ENCODE results near the gene PRKCA. TPM values are rescaled to one million over a fixed set of nuclear protein-coding genes. Genes with fewer than 3 reads are reported as not detected.
A peak's percentile ranks its signal among the peaks of the same experiment; 100 is the strongest.

PRKCA gene
- total RNA-seq, 1 experiment from 2014 or later = 29.5 TPM

GRCh38 chr17:66779237-66779606 lies 476.8 kb downstream of the PRKCA start:
- Mint-ChIP-seq H3K9me3 (0 out of 2 replicates have a peak, but pooled peaks cover 4% of the 10 kb centered on the region), H3K4me3 (no peak overlapping the region), H3K4me1 (peaks cover 84% of the 10 kb centered on the region), H3K27ac (peak overlapping the region; percentile 83), H3K36me3 (peaks cover 7% of the 10 kb centered on the region), H3K27me3 (ENCODE audit: low read depth) (no peaks in the 10 kb centered on the region)
- CTCF ChIA-PET = no interaction called here
- DNase-seq (ENCODE audit: low spot score) = no peak
- no peak for TF ChIP-seq ZNF121 (CRISPR knock-in tag; IDR thresholded peaks at IDR 0.05)
- no peak for ATAC-seq
- POLR2A ChIA-PET = interaction anchor here (0.7 kb wide), 1 partner anchor 403 kb away, joined by 4 read pairs; no protein-coding TSS in a partner anchor

GRCh38 chr17:66781135-66781534 lies 478.7 kb downstream of the PRKCA start:
- ChIA-PET CTCF (no interaction called here), POLR2A (no interaction called here)
- 0 out of 2 replicates have a peak, but pooled peaks cover 4% of the 10 kb centered on the region for H3K9me3 Mint-ChIP-seq
- no peak overlapping the region for H3K4me3 Mint-ChIP-seq
- no peaks in the 10 kb centered on the region for H3K27me3 Mint-ChIP-seq (ENCODE audit: low read depth)
- peak overlapping the region; percentile 82 for H3K27ac Mint-ChIP-seq
- DNase-seq (ENCODE audit: low spot score) (no peak), ATAC-seq (no peak)
- H3K4me1 Mint-ChIP-seq = peaks cover 78% of the 10 kb centered on the region
- TF ChIP-seq RORB (CRISPR knock-in tag; IDR thresholded peaks at IDR 0.05) (no peak), USF2 (CRISPR knock-in tag; IDR thresholded peaks at IDR 0.05) (peak; percentile 73), NFYB (CRISPR knock-in tag; conservative IDR thresholded peaks at IDR 0.05; ENCODE audit: low read depth) (peak; percentile 60), ZNF512 (CRISPR knock-in tag; IDR thresholded peaks at IDR 0.05; ENCODE audit: borderline replicate concordance) (no peak)
- peaks cover 7% of the 10 kb centered on the region for H3K36me3 Mint-ChIP-seq

- Mint-ChIP-seq H3K27me3 (ENCODE audit: low read depth) (no peaks in the 10 kb centered on the region), H3K4me1 (peaks cover 61% of the 10 kb centered on the region), H3K4me3 (no peak overlapping the region), H3K27ac (0 out of 2 replicates have a peak overlapping the region, but pooled peaks have one; percentile 17), H3K9me3 (0 out of 2 replicates have a peak, but pooled peaks cover 4% of the 10 kb centered on the region), H3K36me3 (peaks cover 11% of the 10 kb centered on the region)
- no peak for ATAC-seq
- ChIA-PET CTCF (interaction anchor here (0.8 to 1.8 kb wide), 2 partner anchors 45 to 72 kb away, joined by 3 to 4 read pairs; no protein-coding TSS in a partner anchor), POLR2A (interaction anchor here (0.6 kb wide), 1 partner anchor 991 kb away, joined by 3 read pairs; no protein-coding TSS in a partner anchor)
- TF ChIP-seq AR (CRISPR knock-in tag; IDR thresholded peaks at IDR 0.05) = no peak
- no peak for TF ChIP-seq MXD4 (CRISPR knock-in tag; IDR thresholded peaks at IDR 0.05; ENCODE audit: borderline replicate concordance)
- no peak for TF ChIP-seq USF2 (CRISPR knock-in tag; IDR thresholded peaks at IDR 0.05)
- no peak for TF ChIP-seq IRF1 (CRISPR knock-in tag; IDR thresholded peaks at IDR 0.05)
- no peak for DNase-seq (ENCODE audit: low spot score)
Observed at GRCh38 chr17:66782851-66783250, 480.4 kb downstream of the PRKCA start.

GRCh38 chr17:66783656-66784381 lies 481.4 kb downstream of the PRKCA start:
- TF ChIP-seq ATF1 (CRISPR knock-in tag; IDR thresholded peaks at IDR 0.05) = no peak
- no peak for TF ChIP-seq TEAD4 (CRISPR knock-in tag; IDR thresholded peaks at IDR 0.05)
- TF ChIP-seq ZNF423 (CRISPR knock-in tag; IDR thresholded peaks at IDR 0.05) = no peak
- TF ChIP-seq ZNF138 (CRISPR knock-in tag; conservative IDR thresholded peaks at IDR 0.05) = no peak
- peak; percentile 44; the same call in 1 of the 2 replicates for TF ChIP-seq FOXK1 (CRISPR knock-in tag; IDR thresholded peaks at IDR 0.05)
- Mint-ChIP-seq H3K9me3 (0 out of 2 replicates have a peak, but pooled peaks cover 4% of the 10 kb centered on the region), H3K4me1 (peaks cover 51% of the 10 kb centered on the region), H3K27me3 (ENCODE audit: low read depth) (no peaks in the 10 kb centered on the region), H3K4me3 (no peak overlapping the region), H3K36me3 (peaks cover 11% of the 10 kb centered on the region), H3K27ac (peak overlapping the region; percentile 79)
- DNase-seq (ENCODE audit: low spot score) (no peak), ATAC-seq (peak; percentile 64)
- ChIA-PET POLR2A (no interaction called here), CTCF (interaction anchor here (0.6 to 1.8 kb wide), 7 partner anchors 16 to 71 kb away, joined by 3 to 6 read pairs (median 4); no protein-coding TSS in a partner anchor)

All from WTC11 (cell line).